ENCODE data around the gene NFKBIZ. TPM values are rescaled to one million over a fixed set of nuclear protein-coding genes. Genes with fewer than 3 reads are reported as not detected.

The NFKBIZ gene
- total RNA-seq, 1 experiment from 2014 or later: 15.1 TPM

DNA sequence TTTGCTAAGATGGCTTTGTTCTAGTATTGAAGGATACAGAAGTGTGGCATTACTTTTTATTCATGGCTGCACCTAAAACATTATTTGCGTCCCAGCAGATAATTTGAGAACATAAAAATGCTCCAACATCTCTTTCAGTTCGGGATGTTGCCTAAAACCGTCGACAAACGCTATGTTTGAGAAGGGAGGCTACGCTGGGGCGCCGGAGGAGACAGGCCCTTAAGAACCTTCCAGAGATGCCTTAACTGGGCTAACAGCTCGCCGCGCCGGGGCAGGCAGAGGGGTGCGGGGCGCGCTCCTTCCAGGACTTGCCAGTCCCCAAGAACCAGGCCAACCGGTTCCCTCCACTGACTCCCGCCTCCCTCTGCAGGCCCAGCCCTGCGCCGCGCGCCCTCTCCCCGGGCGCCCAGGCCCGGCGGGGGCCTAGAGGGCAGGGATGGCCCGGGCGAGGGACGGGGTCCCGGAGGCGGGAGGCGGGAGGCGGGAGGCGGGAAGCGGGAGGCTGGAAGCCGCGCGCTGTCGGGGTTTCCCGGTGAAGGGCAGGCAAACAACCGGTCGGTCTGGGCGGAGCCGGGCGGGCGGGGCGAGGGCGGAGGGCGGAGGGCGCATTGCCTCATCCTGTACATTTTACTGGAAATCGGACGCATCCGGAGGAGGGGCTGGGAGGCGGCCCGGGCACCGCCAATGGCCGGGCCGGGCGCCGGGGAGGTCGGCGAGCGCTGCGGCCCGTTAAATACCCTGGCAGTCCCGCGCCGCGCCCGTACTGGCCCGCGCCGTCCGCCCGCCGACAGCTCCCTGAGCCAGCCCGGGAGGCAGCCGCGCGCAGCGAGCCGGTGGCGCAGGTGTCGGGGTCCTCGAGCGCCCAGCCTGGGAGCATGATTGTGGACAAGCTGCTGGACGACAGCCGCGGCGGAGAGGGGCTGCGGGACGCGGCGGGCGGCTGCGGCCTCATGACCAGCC lies at the start of gene NFKBIZ (continued):
- TF ChIP-seq ZBTB21 (CRISPR knock-in tag; IDR thresholded peaks at IDR 0.05; ENCODE audit: borderline replicate concordance) (no peak), CBFB (CRISPR knock-in tag; IDR thresholded peaks at IDR 0.05; ENCODE audit: low read depth) (no peak), SMAD4 (CRISPR knock-in tag; IDR thresholded peaks at IDR 0.05) (no peak), RELA (CRISPR knock-in tag; IDR thresholded peaks at IDR 0.05; ENCODE audit: borderline replicate concordance) (peak; percentile 14; the same call in 1 of the 2 replicates), ZNF121 (CRISPR knock-in tag; IDR thresholded peaks at IDR 0.05) (no peak), ZNF219 (CRISPR knock-in tag; IDR thresholded peaks at IDR 0.05; ENCODE audit: borderline replicate concordance) (no peak), MYBL2 (CRISPR knock-in tag; IDR thresholded peaks at IDR 0.05) (0 out of 2 replicates have a peak, but pooled peaks have one; percentile 12), ZNF263 (CRISPR knock-in tag; IDR thresholded peaks at IDR 0.05; ENCODE audit: low read depth) (no peak), TCF7 (CRISPR knock-in tag; IDR thresholded peaks at IDR 0.05; ENCODE audit: low read depth) (no peak), ZNF671 (CRISPR knock-in tag; IDR thresholded peaks at IDR 0.05) (no peak), GTF2I (CRISPR knock-in tag; conservative IDR thresholded peaks at IDR 0.05) (no peak), EMX1 (CRISPR knock-in tag; IDR thresholded peaks at IDR 0.05) (0 out of 2 replicates have a peak, but pooled peaks have one; percentile 46), JAZF1 (CRISPR knock-in tag; IDR thresholded peaks at IDR 0.05) (no peak), KAT7 (CRISPR knock-in tag; IDR thresholded peaks at IDR 0.05; ENCODE audit: borderline replicate concordance) (no peak), CREM (CRISPR knock-in tag; IDR thresholded peaks at IDR 0.05) (no peak), JUN (CRISPR knock-in tag; IDR thresholded peaks at IDR 0.05) (0 out of 2 replicates have a peak, but pooled peaks have one; percentile 21)
- TF ChIP-seq, protein P1, sequence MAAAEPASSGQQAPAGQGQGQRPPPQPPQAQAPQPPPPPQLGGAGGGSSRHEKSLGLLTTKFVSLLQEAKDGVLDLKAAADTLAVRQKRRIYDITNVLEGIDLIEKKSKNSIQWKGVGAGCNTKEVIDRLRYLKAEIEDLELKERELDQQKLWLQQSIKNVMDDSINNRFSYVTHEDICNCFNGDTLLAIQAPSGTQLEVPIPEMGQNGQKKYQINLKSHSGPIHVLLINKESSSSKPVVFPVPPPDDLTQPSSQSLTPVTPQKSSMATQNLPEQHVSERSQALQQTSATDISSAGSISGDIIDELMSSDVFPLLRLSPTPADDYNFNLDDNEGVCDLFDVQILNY (CRISPR knock-in tag; IDR thresholded peaks at IDR 0.05): no peak; the same call in 1 of the 2 replicates
- TF ChIP-seq, protein P2, sequence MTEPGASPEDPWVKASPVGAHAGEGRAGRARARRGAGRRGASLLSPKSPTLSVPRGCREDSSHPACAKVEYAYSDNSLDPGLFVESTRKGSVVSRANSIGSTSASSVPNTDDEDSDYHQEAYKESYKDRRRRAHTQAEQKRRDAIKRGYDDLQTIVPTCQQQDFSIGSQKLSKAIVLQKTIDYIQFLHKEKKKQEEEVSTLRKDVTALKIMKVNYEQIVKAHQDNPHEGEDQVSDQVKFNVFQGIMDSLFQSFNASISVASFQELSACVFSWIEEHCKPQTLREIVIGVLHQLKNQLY (CRISPR knock-in tag; IDR thresholded peaks at IDR 0.05): no peak
- TF ChIP-seq, protein P3, sequence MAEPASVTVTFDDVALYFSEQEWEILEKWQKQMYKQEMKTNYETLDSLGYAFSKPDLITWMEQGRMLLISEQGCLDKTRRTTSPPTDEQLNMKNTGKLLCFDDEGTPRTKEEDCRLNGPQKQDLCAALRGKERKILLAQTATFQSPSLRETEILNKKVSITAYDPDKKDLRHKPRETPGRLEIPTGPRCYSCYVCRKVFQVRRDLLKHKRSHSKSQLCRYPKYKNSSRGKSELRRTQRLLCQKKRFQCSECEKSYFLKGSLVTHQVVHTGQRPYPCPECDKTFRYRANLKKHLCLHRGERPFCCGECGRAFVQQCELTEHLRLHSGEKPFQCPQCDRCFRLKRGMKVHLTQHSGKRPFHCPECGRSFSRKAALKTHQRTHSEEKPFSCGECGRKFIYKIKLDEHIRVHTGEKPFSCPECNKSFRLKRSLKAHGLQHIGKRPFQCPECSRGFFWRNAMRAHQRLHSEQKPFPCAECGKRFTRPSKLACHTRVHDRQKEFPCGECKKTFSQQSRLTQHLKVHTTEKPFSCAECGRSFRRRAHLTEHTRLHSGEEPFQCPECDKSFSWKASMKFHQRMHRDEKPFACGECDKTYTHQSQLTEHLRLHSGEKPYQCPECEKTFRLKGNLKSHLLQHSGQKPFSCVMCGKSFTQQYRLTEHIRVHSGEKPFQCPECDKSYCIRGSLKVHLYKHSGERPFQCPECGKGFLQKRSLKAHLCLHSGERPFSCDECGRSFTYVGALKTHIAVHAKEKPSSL (CRISPR knock-in tag; conservative IDR thresholded peaks at IDR 0.05): no peak
- TF ChIP-seq, protein P4, sequence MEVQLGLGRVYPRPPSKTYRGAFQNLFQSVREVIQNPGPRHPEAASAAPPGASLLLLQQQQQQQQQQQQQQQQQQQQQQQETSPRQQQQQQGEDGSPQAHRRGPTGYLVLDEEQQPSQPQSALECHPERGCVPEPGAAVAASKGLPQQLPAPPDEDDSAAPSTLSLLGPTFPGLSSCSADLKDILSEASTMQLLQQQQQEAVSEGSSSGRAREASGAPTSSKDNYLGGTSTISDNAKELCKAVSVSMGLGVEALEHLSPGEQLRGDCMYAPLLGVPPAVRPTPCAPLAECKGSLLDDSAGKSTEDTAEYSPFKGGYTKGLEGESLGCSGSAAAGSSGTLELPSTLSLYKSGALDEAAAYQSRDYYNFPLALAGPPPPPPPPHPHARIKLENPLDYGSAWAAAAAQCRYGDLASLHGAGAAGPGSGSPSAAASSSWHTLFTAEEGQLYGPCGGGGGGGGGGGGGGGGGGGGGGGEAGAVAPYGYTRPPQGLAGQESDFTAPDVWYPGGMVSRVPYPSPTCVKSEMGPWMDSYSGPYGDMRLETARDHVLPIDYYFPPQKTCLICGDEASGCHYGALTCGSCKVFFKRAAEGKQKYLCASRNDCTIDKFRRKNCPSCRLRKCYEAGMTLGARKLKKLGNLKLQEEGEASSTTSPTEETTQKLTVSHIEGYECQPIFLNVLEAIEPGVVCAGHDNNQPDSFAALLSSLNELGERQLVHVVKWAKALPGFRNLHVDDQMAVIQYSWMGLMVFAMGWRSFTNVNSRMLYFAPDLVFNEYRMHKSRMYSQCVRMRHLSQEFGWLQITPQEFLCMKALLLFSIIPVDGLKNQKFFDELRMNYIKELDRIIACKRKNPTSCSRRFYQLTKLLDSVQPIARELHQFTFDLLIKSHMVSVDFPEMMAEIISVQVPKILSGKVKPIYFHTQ (CRISPR knock-in tag; IDR thresholded peaks at IDR 0.05): no peak
- TF ChIP-seq, protein P5, sequence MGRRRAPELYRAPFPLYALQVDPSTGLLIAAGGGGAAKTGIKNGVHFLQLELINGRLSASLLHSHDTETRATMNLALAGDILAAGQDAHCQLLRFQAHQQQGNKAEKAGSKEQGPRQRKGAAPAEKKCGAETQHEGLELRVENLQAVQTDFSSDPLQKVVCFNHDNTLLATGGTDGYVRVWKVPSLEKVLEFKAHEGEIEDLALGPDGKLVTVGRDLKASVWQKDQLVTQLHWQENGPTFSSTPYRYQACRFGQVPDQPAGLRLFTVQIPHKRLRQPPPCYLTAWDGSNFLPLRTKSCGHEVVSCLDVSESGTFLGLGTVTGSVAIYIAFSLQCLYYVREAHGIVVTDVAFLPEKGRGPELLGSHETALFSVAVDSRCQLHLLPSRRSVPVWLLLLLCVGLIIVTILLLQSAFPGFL (CRISPR knock-in tag; IDR thresholded peaks at IDR 0.05; ENCODE audit: borderline replicate concordance): no peak
- TF ChIP-seq, protein P6, sequence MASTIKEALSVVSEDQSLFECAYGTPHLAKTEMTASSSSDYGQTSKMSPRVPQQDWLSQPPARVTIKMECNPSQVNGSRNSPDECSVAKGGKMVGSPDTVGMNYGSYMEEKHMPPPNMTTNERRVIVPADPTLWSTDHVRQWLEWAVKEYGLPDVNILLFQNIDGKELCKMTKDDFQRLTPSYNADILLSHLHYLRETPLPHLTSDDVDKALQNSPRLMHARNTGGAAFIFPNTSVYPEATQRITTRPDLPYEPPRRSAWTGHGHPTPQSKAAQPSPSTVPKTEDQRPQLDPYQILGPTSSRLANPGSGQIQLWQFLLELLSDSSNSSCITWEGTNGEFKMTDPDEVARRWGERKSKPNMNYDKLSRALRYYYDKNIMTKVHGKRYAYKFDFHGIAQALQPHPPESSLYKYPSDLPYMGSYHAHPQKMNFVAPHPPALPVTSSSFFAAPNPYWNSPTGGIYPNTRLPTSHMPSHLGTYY (CRISPR knock-in tag; IDR thresholded peaks at IDR 0.05): no peak
- TF ChIP-seq, protein P7, sequence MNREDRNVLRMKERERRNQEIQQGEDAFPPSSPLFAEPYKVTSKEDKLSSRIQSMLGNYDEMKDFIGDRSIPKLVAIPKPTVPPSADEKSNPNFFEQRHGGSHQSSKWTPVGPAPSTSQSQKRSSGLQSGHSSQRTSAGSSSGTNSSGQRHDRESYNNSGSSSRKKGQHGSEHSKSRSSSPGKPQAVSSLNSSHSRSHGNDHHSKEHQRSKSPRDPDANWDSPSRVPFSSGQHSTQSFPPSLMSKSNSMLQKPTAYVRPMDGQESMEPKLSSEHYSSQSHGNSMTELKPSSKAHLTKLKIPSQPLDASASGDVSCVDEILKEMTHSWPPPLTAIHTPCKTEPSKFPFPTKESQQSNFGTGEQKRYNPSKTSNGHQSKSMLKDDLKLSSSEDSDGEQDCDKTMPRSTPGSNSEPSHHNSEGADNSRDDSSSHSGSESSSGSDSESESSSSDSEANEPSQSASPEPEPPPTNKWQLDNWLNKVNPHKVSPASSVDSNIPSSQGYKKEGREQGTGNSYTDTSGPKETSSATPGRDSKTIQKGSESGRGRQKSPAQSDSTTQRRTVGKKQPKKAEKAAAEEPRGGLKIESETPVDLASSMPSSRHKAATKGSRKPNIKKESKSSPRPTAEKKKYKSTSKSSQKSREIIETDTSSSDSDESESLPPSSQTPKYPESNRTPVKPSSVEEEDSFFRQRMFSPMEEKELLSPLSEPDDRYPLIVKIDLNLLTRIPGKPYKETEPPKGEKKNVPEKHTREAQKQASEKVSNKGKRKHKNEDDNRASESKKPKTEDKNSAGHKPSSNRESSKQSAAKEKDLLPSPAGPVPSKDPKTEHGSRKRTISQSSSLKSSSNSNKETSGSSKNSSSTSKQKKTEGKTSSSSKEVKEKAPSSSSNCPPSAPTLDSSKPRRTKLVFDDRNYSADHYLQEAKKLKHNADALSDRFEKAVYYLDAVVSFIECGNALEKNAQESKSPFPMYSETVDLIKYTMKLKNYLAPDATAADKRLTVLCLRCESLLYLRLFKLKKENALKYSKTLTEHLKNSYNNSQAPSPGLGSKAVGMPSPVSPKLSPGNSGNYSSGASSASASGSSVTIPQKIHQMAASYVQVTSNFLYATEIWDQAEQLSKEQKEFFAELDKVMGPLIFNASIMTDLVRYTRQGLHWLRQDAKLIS (CRISPR knock-in tag; IDR thresholded peaks at IDR 0.05; ENCODE audit: borderline replicate concordance): no peak
- TF ChIP-seq, protein P8, sequence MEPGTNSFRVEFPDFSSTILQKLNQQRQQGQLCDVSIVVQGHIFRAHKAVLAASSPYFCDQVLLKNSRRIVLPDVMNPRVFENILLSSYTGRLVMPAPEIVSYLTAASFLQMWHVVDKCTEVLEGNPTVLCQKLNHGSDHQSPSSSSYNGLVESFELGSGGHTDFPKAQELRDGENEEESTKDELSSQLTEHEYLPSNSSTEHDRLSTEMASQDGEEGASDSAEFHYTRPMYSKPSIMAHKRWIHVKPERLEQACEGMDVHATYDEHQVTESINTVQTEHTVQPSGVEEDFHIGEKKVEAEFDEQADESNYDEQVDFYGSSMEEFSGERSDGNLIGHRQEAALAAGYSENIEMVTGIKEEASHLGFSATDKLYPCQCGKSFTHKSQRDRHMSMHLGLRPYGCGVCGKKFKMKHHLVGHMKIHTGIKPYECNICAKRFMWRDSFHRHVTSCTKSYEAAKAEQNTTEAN (CRISPR knock-in tag; IDR thresholded peaks at IDR 0.05): no peak

Data from WTC11 (cell line).